Effector memory CD8-positive, alpha-beta T cell (primary cell): ENCODE results near the gene RACK1.

Experiments
- ATAC-seq: fragments of 150-1000 bp; cut with Tn5 transposase; replicated peaks from 2 replicates; pipeline ENCODE4 v1.10.0; 2021; ENCODE audit warnings: mild to moderate bottlenecking, moderate library complexity
- DNase-seq, 3 experiments: peaks; one replicate each; pipeline ENCODE4 v3.0.0; 2021
- H3K27ac Mint-ChIP-seq, 2 donors: one replicate each; pipeline ENCODE4 v1.8.0; 2022; ENCODE audit warnings: mild to moderate bottlenecking in 2 of 2, mixed read lengths in 2 of 2, moderate library complexity in 2 of 2
- H3K27me3 Mint-ChIP-seq, 2 donors: one replicate each; pipeline ENCODE4 v1.8.0; 2022; ENCODE audit warnings: mixed read lengths in 2 of 2
- H3K36me3 Mint-ChIP-seq: one replicate; pipeline ENCODE4 v1.8.0; 2022; ENCODE audit warnings: mild to moderate bottlenecking, moderate library complexity, mixed read lengths; ENCODE audit not compliant: insufficient read depth
- H3K4me1 Mint-ChIP-seq, 2 donors: one replicate each; pipeline ENCODE4 v1.8.0; 2022; ENCODE audit warnings: low read depth in 2 of 2, mixed read lengths in 2 of 2
- H3K4me3 Mint-ChIP-seq, 2 donors: one replicate each; pipeline ENCODE4 v1.8.0; 2022; ENCODE audit warnings: mild to moderate bottlenecking in 2 of 2, mixed read lengths in 2 of 2, moderate library complexity in 2 of 2
- H3K9me3 Mint-ChIP-seq, 2 donors: one replicate each; pipeline ENCODE4 v1.8.0; 2022; ENCODE audit warnings: mixed read lengths in 2 of 2

RACK1 gene

GRCh38 chr5:181234455-181235306 lies 9.0 kb downstream of the RACK1 start:
- no peak for ATAC-seq
- no peaks in the 10 kb centered on the region for H3K9me3 Mint-ChIP-seq
- peaks cover 76% of the 10 kb centered on the region for H3K36me3 Mint-ChIP-seq

GRCh38 chr5:181233801-181234454 lies 9.8 kb downstream of the RACK1 start:
- Mint-ChIP-seq H3K4me1 (peaks cover 22 to 31% of the 10 kb centered on the region in 2 donors), H3K27ac (peak overlapping the region; percentile 59 to 75), H3K36me3 (peaks cover 70% of the 10 kb centered on the region), H3K9me3 (no peaks in the 10 kb centered on the region), H3K27me3 (no peaks in the 10 kb centered on the region), H3K4me3 (no peak overlapping the region)
- ATAC-seq, result no peak
- DNase-seq, result no peak

More at GRCh38 chr5:181234455-181235306, 9.0 kb downstream of the RACK1 start:
- no peak overlapping the region for H3K4me3 Mint-ChIP-seq
- peak overlapping the region; percentile 22 to 30 for H3K27ac Mint-ChIP-seq
- H3K4me1 Mint-ChIP-seq, result peaks cover 22 to 28% of the 10 kb centered on the region in 2 donors
- H3K27me3 Mint-ChIP-seq, result no peaks in the 10 kb centered on the region
- no peak for DNase-seq

- no peak for ATAC-seq
These were observed 10.5 kb downstream of the RACK1 start for GRCh38 chr5:181233088-181233800.

GRCh38 chr5:181232593-181232992 lies 11.1 kb downstream of the RACK1 start:
- Mint-ChIP-seq H3K9me3 (no peaks in the 10 kb centered on the region), H3K4me3 (no peak overlapping the region), H3K27ac (peak overlapping the region in 1 of 2 donors; percentile 75)

More at GRCh38 chr5:181233088-181233800, 10.5 kb downstream of the RACK1 start:
- Mint-ChIP-seq H3K27ac (peak overlapping the region; percentile 59 to 75), H3K4me1 (peaks cover 19 to 27% of the 10 kb centered on the region in 2 donors), H3K36me3 (peaks cover 68% of the 10 kb centered on the region), H3K9me3 (no peaks in the 10 kb centered on the region), H3K4me3 (no peak overlapping the region), H3K27me3 (no peaks in the 10 kb centered on the region)
- no peak for DNase-seq

GRCh38 chr5:181231432-181231831 lies 12.3 kb downstream of the RACK1 start:
- no peak for DNase-seq
- no peaks in the 10 kb centered on the region for H3K9me3 Mint-ChIP-seq
- H3K27ac Mint-ChIP-seq, result peak overlapping the region; percentile 11 to 44
- no peak for ATAC-seq
- no peak overlapping the region for H3K4me3 Mint-ChIP-seq
- H3K27me3 Mint-ChIP-seq, result no peaks in the 10 kb centered on the region
- H3K36me3 Mint-ChIP-seq, result peaks cover 59% of the 10 kb centered on the region
- H3K4me1 Mint-ChIP-seq, result peaks cover 13 to 23% of the 10 kb centered on the region in 2 donors

More at GRCh38 chr5:181232593-181232992, 11.1 kb downstream of the RACK1 start:
- peaks cover 64% of the 10 kb centered on the region for H3K36me3 Mint-ChIP-seq
- DNase-seq (no peak), ATAC-seq (no peak)
- H3K4me1 Mint-ChIP-seq, result peaks cover 13 to 23% of the 10 kb centered on the region in 2 donors
- no peaks in the 10 kb centered on the region for H3K27me3 Mint-ChIP-seq

- H3K27me3 Mint-ChIP-seq, result no peaks in the 10 kb centered on the region
- ATAC-seq (no peak), DNase-seq (no peak)
- peaks cover 17 to 28% of the 10 kb centered on the region in 2 donors for H3K4me1 Mint-ChIP-seq
- H3K9me3 Mint-ChIP-seq, result no peaks in the 10 kb centered on the region
- no peak overlapping the region for H3K4me3 Mint-ChIP-seq
- peaks cover 50% of the 10 kb centered on the region for H3K36me3 Mint-ChIP-seq
- H3K27ac Mint-ChIP-seq, result peak overlapping the region in 1 of 2 donors; percentile 11
These were observed 13.2 kb downstream of the RACK1 start for GRCh38 chr5:181230551-181230950.

GRCh38 chr5:181229996-181230395 lies 13.7 kb downstream of the RACK1 start:
- Mint-ChIP-seq H3K4me3 (no peak overlapping the region), H3K27me3 (no peaks in the 10 kb centered on the region), H3K4me1 (peaks cover 22 to 29% of the 10 kb centered on the region in 2 donors), H3K36me3 (peaks cover 45% of the 10 kb centered on the region), H3K27ac (peak overlapping the region; percentile 9 to 11), H3K9me3 (no peaks in the 10 kb centered on the region)
- DNase-seq, result no peak
- ATAC-seq, result no peak

- Mint-ChIP-seq H3K27me3 (no peaks in the 10 kb centered on the region), H3K4me3 (peak overlapping the region; percentile 84 to 86), H3K27ac (peak overlapping the region; percentile 100), H3K4me1 (peaks cover 47 to 48% of the 10 kb centered on the region in 2 donors), H3K36me3 (peaks cover 64% of the 10 kb centered on the region), H3K9me3 (no peaks in the 10 kb centered on the region)
- ATAC-seq, result no peak
- DNase-seq, result no peak
These were observed 19.1 kb downstream of the RACK1 start for GRCh38 chr5:181224390-181225229.

- Mint-ChIP-seq H3K27me3 (no peaks in the 10 kb centered on the region), H3K4me3 (peak overlapping the region; percentile 84 to 86), H3K27ac (peak overlapping the region; percentile 100), H3K36me3 (peaks cover 68% of the 10 kb centered on the region), H3K4me1 (peaks cover 41 to 44% of the 10 kb centered on the region in 2 donors), H3K9me3 (no peaks in the 10 kb centered on the region)
- DNase-seq (peak in 1 of 3 experiments; percentile 32), ATAC-seq (no peak)
These were observed 19.8 kb downstream of the RACK1 start for GRCh38 chr5:181223729-181224389.

- H3K9me3 Mint-ChIP-seq, result no peaks in the 10 kb centered on the region
- H3K27ac Mint-ChIP-seq, result peak within 1 kb of the TSS; percentile 100
- DNase-seq (peak; percentile 96 to 98 (median 96)), ATAC-seq (peak; percentile 66)
- peaks cover 44 to 47% of the 10 kb centered on the region in 2 donors for H3K4me1 Mint-ChIP-seq
- H3K27me3 Mint-ChIP-seq, result no peaks in the 10 kb centered on the region
- H3K36me3 Mint-ChIP-seq, result peaks cover 69% of the 10 kb centered on the region
- H3K4me3 Mint-ChIP-seq, result peak within 1 kb of the TSS; percentile 84 to 86
These were observed 20.5 kb downstream of the RACK1 start, which contains the start of gene TRIM41 for GRCh38 chr5:181223058-181223728. TRIM41 (plus strand) TSS chr5:181223281; CDS start chr5:181224000, 719 bp downstream.

GRCh38 chr5:181222630-181223057 lies 21.1 kb downstream of the RACK1 start:
- peaks cover 0 to 1% of the 10 kb centered on the region in 2 donors for H3K9me3 Mint-ChIP-seq
- H3K36me3 Mint-ChIP-seq, result peaks cover 74% of the 10 kb centered on the region
- peaks cover 49 to 52% of the 10 kb centered on the region in 2 donors for H3K4me1 Mint-ChIP-seq
- peak overlapping the region; percentile 100 for H3K27ac Mint-ChIP-seq
- no peaks in the 10 kb centered on the region for H3K27me3 Mint-ChIP-seq
- peak overlapping the region; percentile 84 to 86 for H3K4me3 Mint-ChIP-seq
- ATAC-seq (peak; percentile 4), DNase-seq (no peak)
